Ishikawa (cell line): ENCODE results near the gene SC5D.

Experiments used
- CEBPB ChIP-seq: IDR thresholded peaks from 2 replicates; pipeline ENCODE4 v1.6.1; 2012
- CREB1 ChIP-seq: IDR thresholded peaks from 2 replicates; pipeline ENCODE4 v1.6.1; 2012; ENCODE audit warnings: low read depth
- EP300 ChIP-seq: IDR thresholded peaks from 2 replicates; pipeline ENCODE4 v1.6.1; 2012; ENCODE audit warnings: borderline replicate concordance
- RAD21 ChIP-seq: IDR thresholded peaks from 2 replicates; pipeline ENCODE4 v1.6.1; 2012; ENCODE audit warnings: low read depth
- TAF1 ChIP-seq: IDR thresholded peaks from 2 replicates; pipeline ENCODE4 v1.6.1; 2012; ENCODE audit warnings: low read depth, mild to moderate bottlenecking
- TEAD4 ChIP-seq: IDR thresholded peaks from 2 replicates; pipeline ENCODE4 v1.6.1; 2012
- YY1 ChIP-seq: IDR thresholded peaks from 2 replicates; pipeline ENCODE4 v1.6.1; 2012; ENCODE audit warnings: low read depth
- TF ChIP-seq, protein P1 (sequence below): IDR thresholded peaks from 2 replicates; pipeline ENCODE4 v1.6.1; 2012; ENCODE audit warnings: low read depth, mild to moderate bottlenecking
- TF ChIP-seq, protein P2 (sequence below): IDR thresholded peaks from 2 replicates; pipeline ENCODE4 v1.6.1; 2012

DNA sequence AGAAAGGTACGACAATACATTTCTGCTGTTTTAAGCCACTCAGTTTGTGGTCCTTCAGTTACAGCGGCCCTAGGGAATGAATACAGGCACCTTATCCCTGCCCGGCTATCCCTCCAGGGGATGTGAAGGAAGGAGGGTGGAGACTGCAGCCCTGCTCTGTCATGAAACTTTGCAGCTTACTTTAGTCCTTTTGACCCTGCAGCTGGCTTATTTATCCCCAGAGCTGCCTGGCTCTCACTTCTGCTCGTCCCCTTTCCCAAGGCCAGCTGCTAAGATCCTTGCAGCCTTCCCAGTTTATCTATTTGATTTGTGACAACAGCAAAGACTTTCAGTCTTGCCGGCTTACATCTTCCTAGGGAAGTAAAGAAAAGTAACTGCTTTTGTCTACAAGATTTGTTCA, 55.2 kb downstream of the SC5D start:
- no peak for TF ChIP-seq EP300
- TF ChIP-seq CEBPB: no peak
- no peak for TF ChIP-seq YY1
- TF ChIP-seq TAF1: no peak
- TF ChIP-seq, protein P1, sequence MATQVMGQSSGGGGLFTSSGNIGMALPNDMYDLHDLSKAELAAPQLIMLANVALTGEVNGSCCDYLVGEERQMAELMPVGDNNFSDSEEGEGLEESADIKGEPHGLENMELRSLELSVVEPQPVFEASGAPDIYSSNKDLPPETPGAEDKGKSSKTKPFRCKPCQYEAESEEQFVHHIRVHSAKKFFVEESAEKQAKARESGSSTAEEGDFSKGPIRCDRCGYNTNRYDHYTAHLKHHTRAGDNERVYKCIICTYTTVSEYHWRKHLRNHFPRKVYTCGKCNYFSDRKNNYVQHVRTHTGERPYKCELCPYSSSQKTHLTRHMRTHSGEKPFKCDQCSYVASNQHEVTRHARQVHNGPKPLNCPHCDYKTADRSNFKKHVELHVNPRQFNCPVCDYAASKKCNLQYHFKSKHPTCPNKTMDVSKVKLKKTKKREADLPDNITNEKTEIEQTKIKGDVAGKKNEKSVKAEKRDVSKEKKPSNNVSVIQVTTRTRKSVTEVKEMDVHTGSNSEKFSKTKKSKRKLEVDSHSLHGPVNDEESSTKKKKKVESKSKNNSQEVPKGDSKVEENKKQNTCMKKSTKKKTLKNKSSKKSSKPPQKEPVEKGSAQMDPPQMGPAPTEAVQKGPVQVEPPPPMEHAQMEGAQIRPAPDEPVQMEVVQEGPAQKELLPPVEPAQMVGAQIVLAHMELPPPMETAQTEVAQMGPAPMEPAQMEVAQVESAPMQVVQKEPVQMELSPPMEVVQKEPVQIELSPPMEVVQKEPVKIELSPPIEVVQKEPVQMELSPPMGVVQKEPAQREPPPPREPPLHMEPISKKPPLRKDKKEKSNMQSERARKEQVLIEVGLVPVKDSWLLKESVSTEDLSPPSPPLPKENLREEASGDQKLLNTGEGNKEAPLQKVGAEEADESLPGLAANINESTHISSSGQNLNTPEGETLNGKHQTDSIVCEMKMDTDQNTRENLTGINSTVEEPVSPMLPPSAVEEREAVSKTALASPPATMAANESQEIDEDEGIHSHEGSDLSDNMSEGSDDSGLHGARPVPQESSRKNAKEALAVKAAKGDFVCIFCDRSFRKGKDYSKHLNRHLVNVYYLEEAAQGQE: no peak
- TF ChIP-seq RAD21: no peak
- no peak for TF ChIP-seq CREB1
- TF ChIP-seq, protein P2, sequence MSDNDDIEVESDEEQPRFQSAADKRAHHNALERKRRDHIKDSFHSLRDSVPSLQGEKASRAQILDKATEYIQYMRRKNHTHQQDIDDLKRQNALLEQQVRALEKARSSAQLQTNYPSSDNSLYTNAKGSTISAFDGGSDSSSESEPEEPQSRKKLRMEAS: no peak
- no peak for TF ChIP-seq TEAD4
